UCSD-AML1 (cell line): ENCODE results near the gene TAS1R3.

ENCODE experiments used
- DNase-seq: peaks from one replicate; lab custom pipeline; 2025; ENCODE audit not compliant: unreplicated experiment; lab: John Stamatoyannopoulos, UW

Gene TAS1R3

DNA sequence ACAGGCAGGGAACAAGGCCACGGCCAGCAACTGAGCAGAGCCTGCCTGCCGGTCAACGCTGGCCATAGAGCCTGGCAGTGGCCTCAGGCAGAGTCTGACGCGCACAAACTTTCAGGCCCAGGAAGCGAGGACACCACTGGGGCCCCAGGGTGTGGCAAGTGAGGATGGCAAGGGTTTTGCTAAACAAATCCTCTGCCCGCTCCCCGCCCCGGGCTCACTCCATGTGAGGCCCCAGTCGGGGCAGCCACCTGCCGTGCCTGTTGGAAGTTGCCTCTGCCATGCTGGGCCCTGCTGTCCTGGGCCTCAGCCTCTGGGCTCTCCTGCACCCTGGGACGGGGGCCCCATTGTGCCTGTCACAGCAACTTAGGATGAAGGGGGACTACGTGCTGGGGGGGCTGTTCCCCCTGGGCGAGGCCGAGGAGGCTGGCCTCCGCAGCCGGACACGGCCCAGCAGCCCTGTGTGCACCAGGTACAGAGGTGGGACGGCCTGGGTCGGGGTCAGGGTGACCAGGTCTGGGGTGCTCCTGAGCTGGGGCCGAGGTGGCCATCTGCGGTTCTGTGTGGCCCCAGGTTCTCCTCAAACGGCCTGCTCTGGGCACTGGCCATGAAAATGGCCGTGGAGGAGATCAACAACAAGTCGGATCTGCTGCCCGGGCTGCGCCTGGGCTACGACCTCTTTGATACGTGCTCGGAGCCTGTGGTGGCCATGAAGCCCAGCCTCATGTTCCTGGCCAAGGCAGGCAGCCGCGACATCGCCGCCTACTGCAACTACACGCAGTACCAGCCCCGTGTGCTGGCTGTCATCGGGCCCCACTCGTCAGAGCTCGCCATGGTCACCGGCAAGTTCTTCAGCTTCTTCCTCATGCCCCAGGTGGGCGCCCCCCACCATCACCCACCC, at the start of gene TAS1R3:
TSS of gene TAS1R3 (plus strand) at position 213 of the 898 bp plus-strand sequence. CDS start at position 279, 66 bp downstream.
- no peak for DNase-seq

DNA sequence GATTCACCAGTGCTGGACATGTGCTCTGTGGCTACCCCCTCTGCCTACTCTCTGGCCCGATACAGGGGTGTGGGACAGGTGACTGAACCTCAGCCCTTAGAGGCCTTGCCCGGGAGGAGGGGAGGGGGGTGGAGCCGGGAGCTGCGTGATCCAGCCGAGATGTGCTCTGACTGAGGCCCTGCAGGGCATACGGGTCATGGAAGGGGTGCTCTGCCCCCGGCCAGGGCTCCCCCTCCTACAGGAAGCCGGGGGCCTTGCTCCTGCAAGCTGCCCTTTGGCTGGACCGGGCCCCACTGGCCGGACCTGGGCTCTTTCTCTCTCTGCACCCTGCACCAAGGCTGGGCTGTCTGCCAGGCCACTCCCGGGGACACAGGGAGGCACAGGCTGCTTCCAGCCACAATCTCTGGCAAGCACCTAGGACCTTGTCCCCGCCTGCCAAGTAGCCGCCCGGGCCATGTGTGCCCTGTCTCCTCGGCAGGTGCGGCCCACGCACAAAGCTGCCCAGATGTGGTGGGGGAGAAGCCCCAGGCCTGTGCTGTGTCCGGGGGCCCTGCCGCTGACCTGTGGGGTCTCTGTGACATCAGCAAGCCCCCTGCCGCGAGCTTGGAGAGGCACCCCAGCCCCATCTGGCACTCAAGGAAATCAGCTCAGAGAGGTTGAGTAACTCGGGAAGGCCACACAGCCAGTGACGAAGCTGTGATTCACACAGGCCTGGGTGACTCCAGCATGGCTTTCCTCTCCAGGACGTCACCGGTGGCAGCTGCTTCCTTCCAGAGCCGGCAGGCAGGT, 49.4 kb upstream of the TAS1R3 start:
- no peak for DNase-seq

DNA sequence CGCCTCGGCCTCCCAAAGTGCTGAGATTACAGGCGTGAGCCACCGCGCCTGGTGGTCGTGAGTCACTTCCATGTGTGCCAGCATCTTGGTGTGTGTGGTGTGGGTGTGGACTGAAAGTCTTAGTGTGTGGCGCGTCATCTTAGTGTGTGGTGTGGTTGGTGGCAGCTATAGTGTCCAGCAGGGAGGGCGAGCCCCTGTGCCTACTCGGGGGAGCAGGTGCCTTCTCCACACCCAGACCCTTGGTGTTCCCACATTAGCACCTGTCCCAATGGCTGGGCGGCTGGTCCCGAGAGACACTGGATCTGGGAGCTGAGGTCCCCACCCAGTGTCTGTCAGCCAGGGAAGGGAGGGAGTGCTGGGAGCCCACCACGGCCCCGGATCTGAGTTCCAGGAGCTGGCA, 48.1 kb upstream of the TAS1R3 start:
- DNase-seq = no peak

DNA sequence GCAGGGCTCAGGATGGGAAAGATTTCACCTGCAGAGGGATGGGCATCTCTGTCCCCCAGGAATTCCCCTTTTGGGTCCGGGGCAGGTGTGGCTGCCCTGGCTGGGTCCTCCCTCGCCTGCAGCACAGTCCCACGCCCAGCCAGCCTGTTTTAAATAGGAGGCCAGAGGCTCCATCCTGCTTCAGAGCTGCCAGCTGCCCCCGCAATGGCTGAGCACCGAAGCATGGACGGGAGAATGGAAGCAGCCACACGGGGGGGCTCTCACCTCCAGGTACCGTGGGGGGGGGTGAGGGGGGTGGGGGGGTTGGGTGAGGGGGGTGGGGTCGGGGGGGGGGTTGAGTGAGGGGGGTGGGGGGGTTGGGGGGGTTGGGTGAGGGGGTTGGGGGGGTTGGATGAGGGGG, 47.3 kb upstream of the TAS1R3 start:
- DNase-seq = no peak

DNA sequence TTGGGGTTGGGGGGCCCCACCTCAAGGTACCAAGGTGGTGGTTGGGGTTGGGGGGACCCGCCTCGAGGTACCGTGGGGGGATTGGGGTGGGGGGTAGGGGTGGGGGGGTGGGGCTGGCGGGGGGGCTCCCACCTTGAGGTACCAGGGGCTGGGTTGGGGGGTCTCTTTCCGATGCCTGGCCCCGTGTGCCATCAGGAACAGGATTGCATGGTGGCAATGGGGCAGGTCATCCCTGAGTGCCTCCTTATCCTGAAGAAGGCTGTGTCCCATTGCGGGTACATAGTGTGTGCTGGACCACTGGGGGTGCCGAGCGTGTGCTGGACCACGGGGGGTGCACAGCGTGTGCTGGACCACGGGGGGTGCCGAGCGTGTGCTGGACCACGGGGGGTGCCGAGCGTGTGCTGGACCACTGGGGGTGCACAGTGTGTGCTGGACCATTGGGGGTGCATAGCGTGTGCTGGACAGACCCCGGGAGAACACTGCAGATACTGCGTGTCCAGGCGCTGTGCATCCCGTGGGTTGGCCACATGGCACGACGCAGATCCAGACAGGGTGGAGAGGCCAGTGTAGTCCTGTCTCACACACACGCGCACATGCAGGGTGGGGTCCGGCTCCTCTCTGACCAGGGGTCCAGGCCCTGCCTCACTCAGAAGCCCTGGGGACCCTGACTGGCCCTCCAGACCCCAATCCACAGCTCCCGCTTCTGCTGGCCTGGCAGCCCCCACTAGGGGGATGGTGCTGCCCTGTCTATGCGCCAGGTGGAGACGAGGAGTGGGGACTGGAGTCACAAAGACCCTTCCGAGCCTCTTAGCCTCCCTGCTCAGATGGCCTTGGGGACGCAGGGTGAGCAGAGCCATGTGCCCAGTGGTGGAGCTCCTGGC, 46.6 kb upstream of the TAS1R3 start:
- DNase-seq = no peak

DNA sequence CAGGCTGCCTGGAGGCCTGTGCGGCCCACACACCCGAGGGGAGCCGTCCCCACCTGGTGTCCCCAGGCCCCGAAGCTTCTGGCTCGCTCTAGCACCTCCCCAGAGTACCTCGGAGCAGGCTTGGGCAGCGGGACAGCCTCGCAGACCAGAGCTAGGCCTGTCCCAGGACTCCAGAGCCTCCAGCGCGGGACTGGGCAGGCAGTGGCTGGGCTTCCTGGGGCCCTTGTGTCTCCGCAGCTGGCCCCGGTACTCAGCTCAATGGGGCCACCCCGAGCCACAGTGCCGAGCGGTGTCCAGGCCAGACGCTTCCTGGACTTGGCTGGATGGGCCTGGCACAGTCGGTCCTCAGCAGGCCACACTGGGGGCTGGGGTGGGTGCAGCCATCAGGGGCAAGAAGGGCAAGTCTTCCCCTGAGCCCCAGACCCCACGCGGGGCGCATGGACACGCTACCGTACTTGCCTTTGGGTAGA, 45.9 kb upstream of the TAS1R3 start:
- DNase-seq = no peak

DNA sequence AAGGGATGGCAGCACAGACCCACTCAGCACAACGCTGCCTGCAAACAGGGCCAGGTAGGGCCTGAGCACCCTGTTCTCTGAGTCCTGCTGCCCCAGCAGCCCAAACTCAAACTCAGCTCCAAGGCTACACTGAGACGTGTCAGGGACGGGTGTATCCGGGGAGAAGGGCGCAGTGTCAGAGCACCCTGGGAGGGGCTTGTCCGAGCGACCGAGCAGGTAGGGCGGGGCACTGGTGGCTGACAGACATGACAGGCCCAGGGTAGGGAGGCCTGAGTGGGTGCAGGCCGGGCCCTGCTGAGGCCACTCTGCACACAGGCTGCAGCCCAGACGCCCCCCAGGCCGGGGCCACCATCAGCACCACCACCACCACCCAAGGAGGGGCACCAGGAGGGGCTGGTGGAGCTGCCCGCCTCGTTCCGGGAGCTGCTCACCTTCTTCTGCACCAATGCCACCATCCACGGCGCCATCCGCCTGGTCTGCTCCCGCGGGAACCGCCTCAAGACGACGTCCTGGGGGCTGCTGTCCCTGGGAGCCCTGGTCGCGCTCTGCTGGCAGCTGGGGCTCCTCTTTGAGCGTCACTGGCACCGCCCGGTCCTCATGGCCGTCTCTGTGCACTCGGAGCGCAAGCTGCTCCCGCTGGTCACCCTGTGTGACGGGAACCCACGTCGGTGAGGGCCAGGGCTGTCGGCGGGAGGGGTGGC, 45.3 kb upstream of the TAS1R3 start:
- no peak for DNase-seq

- no peak for DNase-seq
These were observed 44.5 kb upstream of the TAS1R3 start for GRCh38 chr1:1286313-1287261.

- DNase-seq = no peak
These were observed 43.6 kb upstream of the TAS1R3 start for GRCh38 chr1:1287288-1288110.

- DNase-seq = peak; percentile 75
These were observed 40.8 kb upstream of the TAS1R3 start for GRCh38 chr1:1290238-1290731.

- no peak for DNase-seq
These were observed 40.0 kb upstream of the TAS1R3 start for GRCh38 chr1:1291023-1291528.

- DNase-seq = peak; percentile 39
These were observed 39.3 kb upstream of the TAS1R3 start for GRCh38 chr1:1291548-1292441.

- no peak for DNase-seq
These were observed 38.7 kb upstream of the TAS1R3 start for GRCh38 chr1:1292442-1292779.

DNA sequence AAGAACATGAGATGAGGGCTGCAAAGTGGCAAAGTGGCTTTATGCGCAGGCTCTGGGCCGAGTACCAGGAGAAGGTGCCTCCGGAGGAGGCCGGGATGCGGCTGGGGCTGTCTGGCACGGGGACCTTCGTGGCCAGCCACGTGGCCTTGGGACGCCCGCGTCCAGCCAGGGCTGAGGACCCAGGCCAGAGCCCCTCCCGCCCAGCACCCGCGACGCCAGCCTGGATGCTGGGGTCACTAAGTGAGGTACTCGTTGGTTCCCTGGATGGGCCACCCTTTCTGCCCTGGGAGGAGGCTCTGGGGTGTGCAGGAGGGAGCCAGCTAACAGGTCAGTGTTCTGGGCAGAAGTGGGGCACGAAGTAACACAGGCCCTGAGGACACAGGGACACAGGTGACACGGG, 38.2 kb upstream of the TAS1R3 start:
- no peak for DNase-seq

GRCh38 chr1:1293263-1294249, 37.5 kb upstream of the TAS1R3 start:
- no peak for DNase-seq
